Measurements from ENCODE around the gene CTDP1. TPM values are rescaled to one million over a fixed set of nuclear protein-coding genes. Genes with fewer than 3 reads are reported as not detected.

The CTDP1 gene
- total RNA-seq, 1 donor from 2014 or later: 9.4 TPM

- no peaks in the 10 kb centered on the region for H3K36me3 ChIP-seq (ENCODE audit: control insufficient read depth in 3 of 3, insufficient read depth in 3 of 3, low read length in 3 of 3)
- no peak overlapping the region for H3K4me3 ChIP-seq (ENCODE audit: low read length in 3 of 3)
- H3K9me3 ChIP-seq (ENCODE audit: control insufficient read depth in 3 of 3, low read length in 3 of 3): no peaks in the 10 kb centered on the region
- H3K27me3 ChIP-seq (ENCODE audit: control insufficient read depth in 3 of 3, insufficient read depth in 3 of 3, low read length in 3 of 3): peaks cover 0 to 4% (median 2%) of the 10 kb centered on the region in 3 donors
- H3K27ac ChIP-seq (ENCODE audit: low read depth, low read length): no peak overlapping the region
- no peak overlapping the region for H3K9ac ChIP-seq (ENCODE audit: low read depth in 1 of 3, low read length in 3 of 3)
- H3K4me1 ChIP-seq (ENCODE audit: control insufficient read depth in 3 of 3, insufficient read depth in 3 of 3, low read length in 3 of 3): no peaks in the 10 kb centered on the region
Observed at GRCh38 chr18:79664525-79665125, 15.0 kb upstream of the CTDP1 start.

DNA sequence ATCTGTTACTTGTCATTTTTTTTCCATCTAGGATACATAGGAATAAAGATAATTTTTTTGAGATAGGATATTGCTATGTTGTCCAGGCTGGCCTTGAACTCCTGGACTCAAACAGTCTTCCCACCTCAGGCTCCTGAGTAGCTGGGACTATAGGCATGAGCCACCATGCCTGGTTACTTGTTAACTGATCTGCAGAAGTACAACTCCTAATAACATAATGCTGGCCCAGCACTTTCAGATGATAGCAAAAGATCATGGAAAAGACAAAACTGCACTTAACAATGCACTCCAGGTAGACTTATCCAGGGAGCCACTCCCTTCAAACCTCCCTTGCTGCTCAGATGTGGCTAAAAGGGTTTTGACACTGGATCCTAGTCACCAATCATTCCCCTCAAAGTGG lies 11.4 kb upstream of the CTDP1 start:
- Histone ChIP-seq H3K27ac (ENCODE audit: low read depth, low read length) (no peak overlapping the region), H3K9ac (ENCODE audit: low read depth in 1 of 3, low read length in 3 of 3) (no peak overlapping the region), H3K27me3 (ENCODE audit: control insufficient read depth in 3 of 3, insufficient read depth in 3 of 3, low read length in 3 of 3) (no peaks in the 10 kb centered on the region), H3K4me3 (ENCODE audit: low read length in 3 of 3) (no peak overlapping the region), H3K9me3 (ENCODE audit: control insufficient read depth in 3 of 3, low read length in 3 of 3) (no peaks in the 10 kb centered on the region), H3K4me1 (ENCODE audit: control insufficient read depth in 3 of 3, insufficient read depth in 3 of 3, low read length in 3 of 3) (no peaks in the 10 kb centered on the region), H3K36me3 (ENCODE audit: control insufficient read depth in 3 of 3, insufficient read depth in 3 of 3, low read length in 3 of 3) (no peaks in the 10 kb centered on the region)

DNA sequence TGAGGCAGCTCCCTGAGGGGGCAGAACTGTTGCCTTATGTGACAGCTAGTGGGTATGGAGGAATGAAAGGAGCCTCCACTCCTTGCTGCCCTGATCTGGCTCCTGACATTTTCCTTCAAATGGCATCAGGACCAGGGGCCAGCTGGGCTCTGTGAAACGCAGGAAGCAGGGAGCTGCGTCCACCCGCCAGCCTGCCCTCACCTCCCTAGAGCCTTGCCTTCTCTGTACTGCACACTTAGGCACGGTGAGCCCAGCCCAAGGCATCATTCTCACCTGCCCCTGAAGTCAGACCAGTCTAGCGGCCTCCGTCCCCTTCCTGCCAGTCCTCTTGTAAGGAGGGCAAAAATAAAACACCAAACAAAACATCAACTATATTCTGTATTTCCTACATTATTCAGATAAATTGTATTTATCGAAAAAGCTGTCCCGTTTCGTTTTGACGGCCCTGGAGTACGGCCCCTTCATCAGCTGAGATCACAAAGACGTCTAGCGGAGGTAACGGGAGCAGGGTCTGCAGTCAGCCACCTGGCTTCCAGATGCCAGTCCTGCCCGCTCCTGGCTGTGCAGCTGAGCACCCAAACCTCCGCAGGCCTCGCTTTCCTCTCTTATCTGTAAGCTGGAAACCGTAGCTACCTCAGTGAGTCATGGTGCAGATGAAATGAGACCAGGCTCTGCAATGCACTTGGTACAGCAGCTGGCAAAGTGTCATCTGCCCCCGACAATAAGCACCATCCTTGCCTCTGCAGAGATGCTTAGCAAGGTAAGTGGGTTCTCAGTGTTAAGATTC lies 6.9 kb upstream of the CTDP1 start:
- Histone ChIP-seq H3K27me3 (ENCODE audit: control insufficient read depth in 3 of 3, insufficient read depth in 3 of 3, low read length in 3 of 3) (no peaks in the 10 kb centered on the region), H3K9me3 (ENCODE audit: control insufficient read depth in 3 of 3, low read length in 3 of 3) (no peaks in the 10 kb centered on the region), H3K4me1 (ENCODE audit: control insufficient read depth in 3 of 3, insufficient read depth in 3 of 3, low read length in 3 of 3) (peaks cover 5 to 13% (median 5%) of the 10 kb centered on the region in 3 donors), H3K4me3 (ENCODE audit: low read length in 3 of 3) (no peak overlapping the region), H3K9ac (ENCODE audit: low read depth in 1 of 3, low read length in 3 of 3) (no peak overlapping the region), H3K36me3 (ENCODE audit: control insufficient read depth in 3 of 3, insufficient read depth in 3 of 3, low read length in 3 of 3) (peaks cover 8 to 20% (median 11%) of the 10 kb centered on the region in 3 donors), H3K27ac (ENCODE audit: low read depth, low read length) (no peak overlapping the region)

DNA sequence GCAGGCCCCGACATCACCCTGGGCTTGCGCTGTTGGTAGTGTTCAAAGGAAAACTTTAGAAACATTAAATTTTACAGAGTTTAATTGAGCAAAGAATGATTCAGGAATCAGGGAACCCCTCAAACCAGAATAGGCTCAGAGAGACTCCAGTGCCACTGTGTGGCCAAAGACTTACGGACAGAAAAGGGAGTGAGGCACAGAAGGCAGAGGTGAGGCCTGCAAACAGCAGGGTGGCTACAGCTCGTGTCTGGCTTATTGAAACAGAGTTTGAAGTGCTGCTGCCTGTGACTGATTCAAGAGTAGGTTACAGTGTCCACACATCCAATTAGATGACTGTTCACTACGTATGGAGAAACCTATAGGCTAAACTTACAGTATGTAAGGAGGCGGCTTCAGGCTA lies 2.4 kb upstream of the CTDP1 start:
- Histone ChIP-seq H3K4me3 (ENCODE audit: low read length in 3 of 3) (peak overlapping the region in 1 of 3 donors; percentile 12), H3K9me3 (ENCODE audit: control insufficient read depth in 3 of 3, low read length in 3 of 3) (no peaks in the 10 kb centered on the region), H3K36me3 (ENCODE audit: control insufficient read depth in 3 of 3, insufficient read depth in 3 of 3, low read length in 3 of 3) (peaks cover 10 to 20% (median 11%) of the 10 kb centered on the region in 3 donors), H3K27ac (ENCODE audit: low read depth, low read length) (no peak overlapping the region), H3K4me1 (ENCODE audit: control insufficient read depth in 3 of 3, insufficient read depth in 3 of 3, low read length in 3 of 3) (peaks cover 27 to 41% (median 31%) of the 10 kb centered on the region in 3 donors), H3K9ac (ENCODE audit: low read depth in 1 of 3, low read length in 3 of 3) (peak overlapping the region in 1 of 3 donors; percentile 1), H3K27me3 (ENCODE audit: control insufficient read depth in 3 of 3, insufficient read depth in 3 of 3, low read length in 3 of 3) (no peaks in the 10 kb centered on the region)

- Histone ChIP-seq H3K4me1 (ENCODE audit: control insufficient read depth in 3 of 3, insufficient read depth in 3 of 3, low read length in 3 of 3) (peaks cover 27 to 47% (median 31%) of the 10 kb centered on the region in 3 donors), H3K9me3 (ENCODE audit: control insufficient read depth in 3 of 3, low read length in 3 of 3) (no peaks in the 10 kb centered on the region), H3K9ac (ENCODE audit: low read depth in 1 of 3, low read length in 3 of 3) (peak overlapping the region in 2 of 3 donors; percentile 95 to 98), H3K27me3 (ENCODE audit: control insufficient read depth in 3 of 3, insufficient read depth in 3 of 3, low read length in 3 of 3) (no peaks in the 10 kb centered on the region), H3K27ac (ENCODE audit: low read depth, low read length) (peak overlapping the region; percentile 98), H3K36me3 (ENCODE audit: control insufficient read depth in 3 of 3, insufficient read depth in 3 of 3, low read length in 3 of 3) (peaks cover 10 to 22% (median 11%) of the 10 kb centered on the region in 3 donors), H3K4me3 (ENCODE audit: low read length in 3 of 3) (peak overlapping the region in 1 of 3 donors; percentile 79)
Observed at GRCh38 chr18:79677840-79678239, 1.8 kb upstream of the CTDP1 start.

DNA sequence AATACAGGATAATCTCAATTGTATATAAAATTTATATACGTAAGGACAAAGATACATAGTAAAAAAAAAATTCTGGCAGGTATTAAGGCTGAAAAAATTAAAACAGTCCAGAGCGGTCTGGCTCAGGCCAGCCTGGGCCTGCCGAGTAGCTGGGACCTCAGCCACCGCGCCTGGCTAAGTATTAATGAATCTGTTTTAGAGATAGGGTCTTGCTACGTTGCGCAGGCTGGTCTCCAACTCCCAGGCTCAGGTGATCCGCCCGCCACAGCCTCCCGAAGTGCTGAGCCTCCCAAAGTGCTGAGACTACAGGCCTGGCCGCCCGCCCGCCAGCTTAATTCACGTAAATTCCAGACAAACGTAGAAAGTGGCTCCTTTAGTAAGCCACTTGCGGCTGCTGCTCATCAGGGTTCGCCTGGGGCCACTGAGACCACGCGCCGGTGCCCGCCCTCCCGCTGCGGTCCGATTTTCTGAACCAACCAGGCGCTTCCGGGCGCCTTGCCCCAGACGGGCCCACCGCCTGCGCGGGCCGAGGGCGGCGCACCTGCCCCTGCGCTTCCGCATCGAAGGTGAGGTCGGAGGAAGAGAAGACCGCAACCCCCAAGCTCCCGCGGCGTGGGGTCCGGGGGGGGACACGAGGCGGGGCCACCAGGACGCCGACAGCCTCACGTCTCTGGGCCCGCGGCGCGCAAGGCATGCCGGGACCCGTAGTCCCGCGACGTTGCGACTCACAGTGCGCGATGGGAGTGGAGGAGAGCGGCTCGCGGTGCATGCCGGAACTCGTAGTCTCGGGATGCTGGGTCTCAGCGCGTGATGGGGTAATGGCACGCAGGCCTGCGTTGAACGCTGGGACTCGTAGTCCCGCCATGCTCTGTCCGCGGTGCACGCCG lies 695 bp upstream of the CTDP1 start:
- Histone ChIP-seq H3K4me1 (ENCODE audit: control insufficient read depth in 3 of 3, insufficient read depth in 3 of 3, low read length in 3 of 3) (peaks cover 27 to 48% (median 33%) of the 10 kb centered on the region in 3 donors), H3K4me3 (ENCODE audit: low read length in 3 of 3) (peak overlapping the region; percentile 79 to 98 (median 97)), H3K9ac (ENCODE audit: low read depth in 1 of 3, low read length in 3 of 3) (peak overlapping the region; percentile 95 to 98 (median 95)), H3K27ac (ENCODE audit: low read depth, low read length) (peak overlapping the region; percentile 98), H3K9me3 (ENCODE audit: control insufficient read depth in 3 of 3, low read length in 3 of 3) (no peaks in the 10 kb centered on the region), H3K36me3 (ENCODE audit: control insufficient read depth in 3 of 3, insufficient read depth in 3 of 3, low read length in 3 of 3) (peaks cover 10 to 22% (median 11%) of the 10 kb centered on the region in 3 donors), H3K27me3 (ENCODE audit: control insufficient read depth in 3 of 3, insufficient read depth in 3 of 3, low read length in 3 of 3) (no peaks in the 10 kb centered on the region)

DNA sequence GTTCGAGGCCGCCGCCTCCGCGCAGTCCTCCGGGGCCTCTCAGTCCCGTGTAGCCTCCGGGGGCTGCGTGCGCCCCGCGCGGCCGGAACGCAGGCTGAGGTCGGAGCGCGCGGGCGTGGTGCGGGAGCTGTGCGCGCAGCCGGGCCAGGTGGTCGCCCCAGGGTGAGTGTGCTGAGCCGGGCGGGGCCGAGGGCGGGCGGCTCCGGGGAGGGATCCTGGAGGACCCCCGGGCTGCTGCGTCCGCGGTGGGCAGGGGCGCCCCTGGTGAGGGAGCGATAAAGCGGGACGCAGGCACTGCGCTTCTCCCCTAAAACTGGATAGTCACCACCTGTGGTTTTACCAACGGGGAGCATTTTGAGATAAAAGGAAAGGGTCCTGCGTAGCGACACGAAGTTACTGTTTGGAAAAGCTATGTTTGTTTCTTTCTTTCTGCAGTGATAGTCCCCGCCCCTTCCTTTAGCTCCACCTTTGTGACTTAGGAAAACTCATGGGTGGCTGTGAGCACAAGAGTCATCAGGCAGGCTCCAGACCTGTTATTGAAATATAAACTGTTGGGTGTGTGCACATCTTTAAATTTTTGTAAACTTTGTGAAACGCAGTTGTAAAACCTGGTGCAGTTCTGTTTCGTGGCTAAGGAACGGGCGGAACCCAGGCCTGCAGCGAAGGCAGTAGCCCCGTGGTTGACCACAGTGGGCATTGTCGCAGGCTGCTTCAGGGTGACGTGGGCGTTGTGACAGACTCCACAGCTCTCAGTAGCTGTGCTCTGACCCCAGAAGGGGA lies 687 bp downstream of the CTDP1 start:
- peaks cover 27 to 58% (median 40%) of the 10 kb centered on the region in 3 donors for H3K4me1 ChIP-seq (ENCODE audit: control insufficient read depth in 3 of 3, insufficient read depth in 3 of 3, low read length in 3 of 3)
- peaks cover 7 to 20% (median 10%) of the 10 kb centered on the region in 3 donors for H3K36me3 ChIP-seq (ENCODE audit: control insufficient read depth in 3 of 3, insufficient read depth in 3 of 3, low read length in 3 of 3)
- peak overlapping the region; percentile 86 to 98 (median 97) for H3K4me3 ChIP-seq (ENCODE audit: low read length in 3 of 3)
- H3K9ac ChIP-seq (ENCODE audit: low read depth in 1 of 3, low read length in 3 of 3): peak overlapping the region; percentile 66 to 98 (median 79)
- H3K9me3 ChIP-seq (ENCODE audit: control insufficient read depth in 3 of 3, low read length in 3 of 3): no peaks in the 10 kb centered on the region
- no peaks in the 10 kb centered on the region for H3K27me3 ChIP-seq (ENCODE audit: control insufficient read depth in 3 of 3, insufficient read depth in 3 of 3, low read length in 3 of 3)
- H3K27ac ChIP-seq (ENCODE audit: low read depth, low read length): no peak overlapping the region

DNA sequence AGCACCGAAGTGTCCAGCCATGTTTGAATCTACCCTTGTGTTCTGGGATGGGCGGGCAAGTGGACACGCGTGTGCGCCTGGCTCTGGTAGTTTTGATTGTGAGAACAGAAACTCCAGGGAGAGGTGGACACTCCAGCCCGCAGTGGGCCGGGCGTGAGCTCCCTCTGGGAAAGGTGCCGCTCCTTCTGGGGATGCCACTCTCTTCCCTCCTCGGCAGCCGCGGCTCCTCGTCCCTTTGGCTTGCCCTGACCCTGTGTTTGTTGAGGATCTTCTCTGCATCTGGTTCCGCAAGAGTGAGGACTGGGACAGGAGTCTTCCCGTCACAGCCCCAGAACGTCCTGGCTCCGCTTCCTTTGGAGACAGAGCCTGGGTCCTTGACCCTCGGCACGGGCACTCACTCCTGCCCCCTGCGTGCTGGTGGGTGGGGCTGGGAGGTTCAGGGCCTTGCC lies 1.3 kb downstream of the CTDP1 start:
- H3K4me3 ChIP-seq (ENCODE audit: low read length in 3 of 3): peak overlapping the region; percentile 86 to 98 (median 97)
- H3K27ac ChIP-seq (ENCODE audit: low read depth, low read length): no peak overlapping the region
- peaks cover 27 to 58% (median 40%) of the 10 kb centered on the region in 3 donors for H3K4me1 ChIP-seq (ENCODE audit: control insufficient read depth in 3 of 3, insufficient read depth in 3 of 3, low read length in 3 of 3)
- H3K9me3 ChIP-seq (ENCODE audit: control insufficient read depth in 3 of 3, low read length in 3 of 3): no peaks in the 10 kb centered on the region
- H3K9ac ChIP-seq (ENCODE audit: low read depth in 1 of 3, low read length in 3 of 3): peak overlapping the region; percentile 66 to 98 (median 79)
- no peaks in the 10 kb centered on the region for H3K27me3 ChIP-seq (ENCODE audit: control insufficient read depth in 3 of 3, insufficient read depth in 3 of 3, low read length in 3 of 3)
- peaks cover 7 to 15% (median 10%) of the 10 kb centered on the region in 3 donors for H3K36me3 ChIP-seq (ENCODE audit: control insufficient read depth in 3 of 3, insufficient read depth in 3 of 3, low read length in 3 of 3)
